HEK293 (cell line): Measurements from ENCODE around the gene INHBB.

Experiments
- CTCF ChIA-PET: fragments of 350-600 bp; formaldehyde crosslinking; extraction: SDS; loops from one replicate; lab custom pipeline; 2021; ENCODE audit warnings: antibody characterized with exemption; lab: Yijun Ruan, JAX
- POLR2A ChIA-PET: fragments of 300-600 bp; formaldehyde crosslinking; extraction: SDS; loops from one replicate; lab custom pipeline; 2020; ENCODE audit warnings: antibody characterized with exemption, inconsistent platforms; lab: Yijun Ruan, JAX
- H3K27ac ChIP-seq: fragments of 200-500 bp; sonication (Bioruptor generic); 2 replicates; pipeline ENCODE4 v1.5.1; 2014; ENCODE audit warnings: low read depth, low read length, control low read depth, inconsistent platforms; ENCODE audit errors: extremely low read depth
- H3K36me3 ChIP-seq, 2 experiments: fragments of 200-500 bp in 1 of 2; sonication (Bioruptor generic) in 1 of 2; 1 replicate in 1 of 2; 2 replicates in 1 of 2; pipeline ENCODE4 v1.5.1; 2014 to 2017; ENCODE audit warnings: inconsistent platforms in 2 of 2, low read length in 2 of 2; ENCODE audit not compliant: control insufficient read depth in 2 of 2, insufficient read depth in 1 of 2
- H3K4me1 ChIP-seq: fragments of 200-500 bp; sonication (Bioruptor generic); 2 replicates; pipeline ENCODE4 v1.5.1; 2014; ENCODE audit warnings: mild to moderate bottlenecking, low read length, inconsistent platforms; ENCODE audit not compliant: control insufficient read depth, insufficient read depth
- H3K4me3 ChIP-seq: 2 replicates; pipeline ENCODE4 v1.5.1; 2011; ENCODE audit warnings: low read depth, mild to moderate bottlenecking, control low read depth, low read length, moderate library complexity
- H3K9me3 ChIP-seq: fragments of 200-500 bp; sonication (Bioruptor generic); 2 replicates; pipeline ENCODE4 v1.5.1; 2014; ENCODE audit warnings: low read depth, low read length, inconsistent platforms; ENCODE audit not compliant: control insufficient read depth, insufficient read depth
- BCL11A ChIP-seq: fragments of 450-650 bp; formaldehyde crosslinking; IDR thresholded peaks from 2 replicates; pipeline ENCODE4 v1.5.1; 2016; ENCODE audit warnings: low read depth, missing biosample characterization, missing genetic modification characterization
- IKZF3 ChIP-seq: fragments of 450-650 bp; IDR thresholded peaks from 2 replicates; pipeline ENCODE4 v1.5.0; 2018; ENCODE audit warnings: missing biosample characterization, mild to moderate bottlenecking, missing genetic modification characterization, moderate library complexity
- ZBTB49 ChIP-seq: fragments of 450-650 bp; formaldehyde crosslinking; IDR thresholded peaks from 2 replicates; pipeline ENCODE4 v1.5.1; 2016; ENCODE audit warnings: missing biosample characterization, missing genetic modification characterization, low read depth
- ZFP37 ChIP-seq: fragments of 450-650 bp; formaldehyde crosslinking; IDR thresholded peaks from 2 replicates; pipeline ENCODE4 v1.5.1; 2016; ENCODE audit warnings: missing biosample characterization, missing genetic modification characterization
- ZNF10 ChIP-seq: fragments of 450-650 bp; formaldehyde crosslinking; IDR thresholded peaks from 2 replicates; pipeline ENCODE4 v1.5.1; 2017; ENCODE audit warnings: missing biosample characterization, missing genetic modification characterization
- ZNF140 ChIP-seq: fragments of 450-650 bp; formaldehyde crosslinking; IDR thresholded peaks from 2 replicates; pipeline ENCODE4 v1.5.1; 2016; ENCODE audit warnings: missing biosample characterization, missing genetic modification characterization
- ZNF146 ChIP-seq: fragments of 450-650 bp; formaldehyde crosslinking; IDR thresholded peaks from 2 replicates; pipeline ENCODE4 v1.5.1; 2016; ENCODE audit warnings: missing biosample characterization, missing genetic modification characterization
- ZNF19 ChIP-seq: fragments of 450-650 bp; formaldehyde crosslinking; IDR thresholded peaks from 2 replicates; pipeline ENCODE4; 2016; ENCODE audit warnings: missing biosample characterization, missing genetic modification characterization, low read depth
- ZNF248 ChIP-seq: fragments of 450-650 bp; formaldehyde crosslinking; IDR thresholded peaks from 2 replicates; pipeline ENCODE4 v1.5.1; 2017; ENCODE audit warnings: missing biosample characterization, missing genetic modification characterization
- ZNF354C ChIP-seq: fragments of 450-650 bp; formaldehyde crosslinking; IDR thresholded peaks from 2 replicates; pipeline ENCODE4 v1.5.1; 2016; ENCODE audit warnings: missing biosample characterization, missing genetic modification characterization, low read depth, borderline replicate concordance
- ZNF48 ChIP-seq: fragments of 450-650 bp; formaldehyde crosslinking; IDR thresholded peaks from 2 replicates; pipeline ENCODE4 v1.5.1; 2016; ENCODE audit warnings: missing biosample characterization, missing genetic modification characterization
- ZNF518A ChIP-seq: fragments of 450-650 bp; formaldehyde crosslinking; conservative IDR thresholded peaks from 2 replicates; pipeline ENCODE4 v1.5.1; 2016; ENCODE audit warnings: low read depth, missing biosample characterization, missing genetic modification characterization
- ZNF561 ChIP-seq: fragments of 450-650 bp; IDR thresholded peaks from 2 replicates; pipeline ENCODE4 v1.5.1; 2018; ENCODE audit warnings: missing biosample characterization, missing genetic modification characterization, borderline replicate concordance
- ZNF571 ChIP-seq: fragments of 450-650 bp; formaldehyde crosslinking; IDR thresholded peaks from 2 replicates; pipeline ENCODE4 v1.5.0; 2017; ENCODE audit warnings: missing biosample characterization, missing genetic modification characterization
- ZNF626 ChIP-seq: fragments of 450-650 bp; sonication (Bioruptor Pico); formaldehyde crosslinking; IDR thresholded peaks from 2 replicates; pipeline ENCODE4 v1.5.1; 2018; ENCODE audit warnings: missing biosample characterization, missing genetic modification characterization, inconsistent platforms
- ZNF843 ChIP-seq: fragments of 450-650 bp; formaldehyde crosslinking; IDR thresholded peaks from 2 replicates; pipeline ENCODE4 v1.5.1; 2016; ENCODE audit warnings: missing biosample characterization, missing genetic modification characterization

The INHBB gene

GRCh38 chr2:120303177-120303576, 42.8 kb upstream of the INHBB start (continued):
- no peak for TF ChIP-seq ZNF19
- no peak for TF ChIP-seq ZNF843

- Histone ChIP-seq H3K4me3 (no peak overlapping the region), H3K36me3 (no peaks in the 10 kb centered on the region), H3K27ac (no peak overlapping the region)
- TF ChIP-seq ZNF354C (tag by site-specific recombination) (no peak), ZNF626 (tag by site-specific recombination) (no peak), ZNF10 (tag by site-specific recombination) (no peak), ZNF561 (no peak), ZNF48 (tag by site-specific recombination) (no peak), BCL11A (tag by site-specific recombination) (no peak)
- TF ChIP-seq, all 188 proteins: peak for 0
- ChIA-PET CTCF (interaction anchor here (0.7 to 11.2 kb wide), 5 partner anchors 7 to 99 kb away, joined by 3 to 74 read pairs (median 4); no protein-coding TSS in a partner anchor), POLR2A (no interaction called here)
- Histone ChIP-seq H3K4me1 (no peaks in the 10 kb centered on the region), H3K9me3 (no peaks in the 10 kb centered on the region)
Observed at GRCh38 chr2:120305296-120305695, 40.6 kb upstream of the INHBB start.

GRCh38 chr2:120305937-120306490, 39.9 kb upstream of the INHBB start:
- Histone ChIP-seq H3K36me3 (no peaks in the 10 kb centered on the region), H3K9me3 (no peaks in the 10 kb centered on the region), H3K27ac (no peak overlapping the region), H3K4me1 (no peaks in the 10 kb centered on the region), H3K4me3 (no peak overlapping the region)
- POLR2A ChIA-PET, result no interaction called here
- TF ChIP-seq ZNF146 (tag by site-specific recombination), result no peak
- no peak for TF ChIP-seq ZNF571 (tag by site-specific recombination)
- TF ChIP-seq ZFP37, result no peak
- TF ChIP-seq IKZF3 (tag by site-specific recombination), result no peak
- TF ChIP-seq ZBTB49, result no peak
- TF ChIP-seq ZNF518A (tag by site-specific recombination), result no peak
- no peak for TF ChIP-seq ZNF248 (tag by site-specific recombination)
- no peak for TF ChIP-seq ZNF140 (tag by site-specific recombination)
- CTCF ChIA-PET, result interaction anchor here (0.6 to 11.2 kb wide), 3 partner anchors 7 to 100 kb away, joined by 3 to 74 read pairs (median 4); no protein-coding TSS in a partner anchor
